B cell (primary cell): ENCODE data around the gene LSM4. TPM values are rescaled to one million over a fixed set of nuclear protein-coding genes. Genes with fewer than 3 reads are reported as not detected.
A peak's percentile ranks its signal among the peaks of the same experiment; 100 is the strongest.

ENCODE experiments used
- ATAC-seq: fragments of 200-7000 bp; cut with Tn5 transposase; one replicate; pipeline ENCODE4 v1.10.0; 2021; ENCODE audit warnings: low read depth, mild to moderate bottlenecking, moderate number of reproducible peaks, moderate library complexity
- CTCF ChIA-PET: fragments of 350-600 bp; sonication (Branson Sonifier 250); formaldehyde crosslinking; loops from one replicate; lab custom pipeline; 2021; ENCODE audit warnings: antibody characterized with exemption, inconsistent platforms; lab: Charles Lee
- POLR2A ChIA-PET: fragments of 350-600 bp; sonication (Branson Sonifier 250); formaldehyde crosslinking; loops from one replicate; lab custom pipeline; 2021; ENCODE audit warnings: antibody characterized with exemption; lab: Charles Lee
- DNase-seq: peaks from one replicate; pipeline ENCODE4 v3.0.0; 2013
- H2AFZ ChIP-seq: 2 replicates; pipeline ENCODE4 v1.6.1; 2012; ENCODE audit warnings: mild to moderate bottlenecking, low read depth, low read length; ENCODE audit not compliant: insufficient read depth, poor library complexity, severe bottlenecking
- H3K27ac ChIP-seq, 2 donors: 1 replicate in 1 of 2; 2 replicates in 1 of 2; pipeline ENCODE4 v1.5.1; 2012 to 2013; ENCODE audit warnings: low read length in 2 of 2, mild to moderate bottlenecking in 2 of 2, moderate library complexity in 1 of 2
- H3K27me3 ChIP-seq, 4 experiments: fragments of 200-600 bp in 1 of 4; sonication (generic) in 1 of 4; replicated peaks in 1 of 4; 1 replicate in 2 of 4; 2 replicates in 2 of 4; pipeline versions ENCODE4 v1.6.1 to v1.7.0; 2013 to 2016; ENCODE audit warnings: low read length in 3 of 4, mild to moderate bottlenecking in 2 of 4, mixed read lengths in 1 of 4, moderate library complexity in 1 of 4; ENCODE audit not compliant: insufficient read depth in 4 of 4, control insufficient read depth in 3 of 4; ENCODE audit errors: control extremely low read depth in 1 of 4
- H3K36me3 ChIP-seq, 2 experiments: replicated peaks in 1 of 2; 1 replicate in 1 of 2; 2 replicates in 1 of 2; pipeline versions ENCODE4 v1.6.1 to v1.7.1; 2013; ENCODE audit warnings: low read length in 1 of 2; ENCODE audit not compliant: insufficient read depth in 2 of 2, control insufficient read depth in 1 of 2; ENCODE audit errors: control extremely low read depth in 1 of 2, extremely low read depth in 1 of 2
- H3K4me1 ChIP-seq, 2 donors: fragments of 200-600 bp in 1 of 2; sonication (generic) in 1 of 2; 1 replicate in 1 of 2; 2 replicates in 1 of 2; pipeline versions ENCODE4 v1.5.1 to v1.6.1; 2013 to 2017; ENCODE audit warnings: low read length in 2 of 2; ENCODE audit not compliant: control insufficient read depth in 2 of 2, insufficient read depth in 2 of 2
- H3K4me2 ChIP-seq: replicated peaks from 2 replicates; pipeline ENCODE3; 2012; ENCODE audit warnings: mild to moderate bottlenecking, low read depth, low read length; ENCODE audit not compliant: poor library complexity, severe bottlenecking
- H3K4me3 ChIP-seq, 5 experiments: fragments of 200-600 bp in 1 of 5; sonication (generic) in 1 of 5; 1 replicate in 3 of 5; 2 replicates in 2 of 5; pipeline versions ENCODE4 v1.5.1 to v1.7.0; 2011 to 2016; ENCODE audit warnings: low read length in 4 of 5, mild to moderate bottlenecking in 4 of 5, low read depth in 2 of 5, control low read depth in 1 of 5, moderate library complexity in 1 of 5; ENCODE audit not compliant: insufficient read depth in 1 of 5; ENCODE audit errors: control extremely low read depth in 1 of 5, extremely low read depth in 1 of 5
- H3K79me2 ChIP-seq: fragments of 200-600 bp; sonication (generic); one replicate; pipeline ENCODE4 v1.6.0; 2016; ENCODE audit warnings: low read length; ENCODE audit not compliant: control insufficient read depth, insufficient read depth
- H3K9ac ChIP-seq: fragments of 200-600 bp; sonication (generic); 2 replicates; pipeline ENCODE4 v1.6.1; 2017; ENCODE audit warnings: mild to moderate bottlenecking, low read length, moderate library complexity
- H3K9me3 ChIP-seq, 3 donors: one replicate each; pipeline versions ENCODE4 v1.6.1 to v1.7.1; 2013; ENCODE audit warnings: low read length in 2 of 3; ENCODE audit not compliant: control insufficient read depth in 2 of 3, insufficient read depth in 1 of 3; ENCODE audit errors: control extremely low read depth in 1 of 3
- H4K20me1 ChIP-seq: 2 replicates; pipeline ENCODE4 v1.6.0; 2012; ENCODE audit warnings: mild to moderate bottlenecking, low read length; ENCODE audit not compliant: insufficient read depth, control insufficient read depth, poor library complexity, severe bottlenecking
- H3K27ac Mint-ChIP-seq: one replicate; pipeline ENCODE4 v1.8.0; 2021; ENCODE audit warnings: mixed read lengths
- H3K27me3 Mint-ChIP-seq: one replicate; pipeline ENCODE4 v1.8.0; 2021; ENCODE audit warnings: mixed read lengths
- H3K4me1 Mint-ChIP-seq: one replicate; pipeline ENCODE4 v1.8.0; 2021; ENCODE audit warnings: mixed read lengths
- H3K4me3 Mint-ChIP-seq: one replicate; pipeline ENCODE4 v1.8.0; 2021; ENCODE audit warnings: mixed read lengths
- H3K9me3 Mint-ChIP-seq: one replicate; pipeline ENCODE4 v1.8.0; 2022; ENCODE audit warnings: mixed read lengths; ENCODE audit not compliant: insufficient read depth
- CTCF ChIP-seq: fragments of 200-600 bp; IDR thresholded peaks from one replicate; pipeline ENCODE4 v1.8.0; 2022; ENCODE audit warnings: antibody characterized with exemption, mild to moderate bottlenecking
- EZH2 ChIP-seq: IDR thresholded peaks from 2 replicates; pipeline ENCODE4 v1.6.1; 2012; ENCODE audit warnings: borderline replicate concordance, low read depth, mild to moderate bottlenecking, moderate library complexity, low read length; ENCODE audit not compliant: insufficient read depth, poor library complexity, severe bottlenecking
- WGBS: methylation state at CpG from one replicate; pipeline ENCODE4 v1.1.5; 2013; ENCODE audit warnings: missing lambda C conversion rate; ENCODE audit not compliant: insufficient coverage; 5-methylcytosine and 5-hydroxymethylcytosine counted together
- intact Hi-C: fragments of 100-400 bp; cut with micrococcal nuclease; formaldehyde crosslinking; loops from one replicate; pipeline ENCODE4 v1.10.0; 2022
- polyA plus RNA-seq: library from polyadenylated mRNA; depleted of rRNA; stranded (reverse); fragments of >200 nt; gene quantifications from 2 replicates; pipeline ENCODE4 v1.2.3, GENCODE V29; 2012
- total RNA-seq, 2 donors: library from RNA; stranded (reverse); fragments of 120-200 nt in 1 of 2; gene quantifications; 1 replicate in 1 of 2; 2 replicates in 1 of 2; pipeline versions ENCODE4 v1.2.3 to v1.2.4, GENCODE V29; 2013 to 2022

LSM4 gene
- total and polyA plus RNA-seq, 2 donors (not counting 1 experiment from before 2014, with no cell fraction given), result 66.3 to 86.1 TPM

- Histone ChIP-seq H4K20me1 (peaks cover 12% of the 10 kb centered on the region), H3K4me3 (peak within 1 kb of the TSS; percentile 41 to 88 (median 81)), H3K27me3 (no peaks in the 10 kb centered on the region), H3K27ac (peak within 1 kb of the TSS; percentile 52 to 70), H3K79me2 (peaks cover 3% of the 10 kb centered on the region), H2AFZ (peak within 1 kb of the TSS; percentile 91), H3K9ac (peak within 1 kb of the TSS; percentile 88), H3K36me3 (no peaks in the 10 kb centered on the region), H3K4me1 (peaks cover 13 to 18% of the 10 kb centered on the region in 2 donors), H3K9me3 (no peaks in the 10 kb centered on the region), H3K4me2 (peak within 1 kb of the TSS; percentile 89)
- Mint-ChIP-seq H3K4me3 (peak within 1 kb of the TSS; percentile 79), H3K27me3 (peaks cover 3% of the 10 kb centered on the region), H3K4me1 (peaks cover 13% of the 10 kb centered on the region), H3K27ac (peak within 1 kb of the TSS; percentile 73), H3K9me3 (no peaks in the 10 kb centered on the region)
- intact Hi-C loops, result loop anchor here (2.0 kb wide), 1 partner anchor 18 kb away; the partner anchor contains the start of gene LSM4
- DNase-seq (peak; percentile 81), ATAC-seq (peak; percentile 66)
- POLR2A ChIA-PET, result interaction anchor here (0.6 kb wide), 1 partner anchor 13 kb away, joined by 3 read pairs; no protein-coding TSS in a partner anchor
- WGBS, result 4% methylated on average over 69 of the region's 69 CpGs
- TF ChIP-seq EZH2 (no peak), CTCF (no peak)
- CTCF ChIA-PET, result interaction anchor here (0.7 to 2.1 kb wide), 8 partner anchors 9 to 88 kb away, joined by 3 to 14 read pairs (median 6); partner anchors contain the start of gene SSBP4
These were observed 17.5 kb upstream of the LSM4 start, which contains the start of gene PGPEP1 for GRCh38 chr19:18340190-18340989. Gene PGPEP1 (plus strand): TSS chr19:18340598. CDS start chr19:18340682, 84 bp downstream.
